ENCODE data around the gene KDM3A. TPM values are rescaled to one million over a fixed set of nuclear protein-coding genes. Genes with fewer than 3 reads are reported as not detected.

Gene KDM3A
- total and polyA plus RNA-seq, 10 of the 15 experiments (the other 5 are each of a cell fraction or from before 2014, with no cell fraction given): 3.8 to 102 (median 11.1) TPM

GRCh38 chr2:86525421-86526340, 84.5 kb downstream of the KDM3A start:
- no peaks in the 10 kb centered on the region for H3K27me3 ChIP-seq (replicated peaks in 1 of 2; ENCODE audit: control insufficient read depth in 2 of 2, insufficient read depth in 2 of 2, low read length in 1 of 2)
- H3K79me2 ChIP-seq (ENCODE audit: control insufficient read depth, insufficient read depth, low read length): no peaks in the 10 kb centered on the region
- DNase-seq (ENCODE audit: low read depth, low spot score): no peak
- no peak for FAIRE-seq
- intact Hi-C loops (cut with micrococcal nuclease; ENCODE audit: unreplicated experiment) (no loop called here), in situ Hi-C loops (cut with MboI) (no loop called here)
- H3K4me1 ChIP-seq (ENCODE audit: control insufficient read depth, insufficient read depth, low read length): no peaks in the 10 kb centered on the region
- no peak overlapping the region for H3K27ac ChIP-seq (ENCODE audit: control insufficient read depth, insufficient read depth)
- no peak overlapping the region for H3K4me3 ChIP-seq
- no peak overlapping the region for H2AFZ ChIP-seq (ENCODE audit: control insufficient read depth, low read depth, low read length)
- no peak overlapping the region for H3K4me2 ChIP-seq (ENCODE audit: control insufficient read depth, insufficient read depth)
- no peaks in the 10 kb centered on the region for H3K36me3 ChIP-seq (ENCODE audit: control insufficient read depth in 2 of 2, insufficient read depth in 2 of 2, low read length in 1 of 2)
- no peaks in the 10 kb centered on the region for H4K20me1 ChIP-seq (ENCODE audit: control insufficient read depth, insufficient read depth)
- WGBS (ENCODE audit: insufficient coverage, insufficient replicate concordance, low lambda C conversion rate, missing lambda C conversion rate): 98% methylated on average over 11 of the region's 11 CpGs
- BruUV-seq (replicated peaks): no TSS peak
- ChIA-PET RAD21 (ENCODE audit: unreplicated experiment) (no interaction called here), CTCF (no interaction called here), POLR2A (no interaction called here), SMC1A (ENCODE audit: uncharacterized antibody, unreplicated experiment) (no interaction called here)
- H3K9me3 ChIP-seq (replicated peaks; ENCODE audit: control insufficient read depth, insufficient read depth, low read length): no peaks in the 10 kb centered on the region; the same call in 2 of the 3 replicates
- no peak for ATAC-seq
- no peak overlapping the region for H3K9ac ChIP-seq (ENCODE audit: control insufficient read depth, insufficient read depth, low read length)
- TF ChIP-seq NFYA (IDR thresholded peaks at IDR 0.05; ENCODE audit: borderline replicate concordance, low read depth, low read length) (no peak), ZNF207 (IDR thresholded peaks at IDR 0.05; ENCODE audit: borderline replicate concordance) (no peak), ZNF622 (IDR thresholded peaks at IDR 0.05) (no peak), POU2F2 (IDR thresholded peaks at IDR 0.05; ENCODE audit: borderline replicate concordance, low read depth, low read length) (no peak), PML (IDR thresholded peaks at IDR 0.05; ENCODE audit: low read length) (no peak), WRNIP1 (IDR thresholded peaks at IDR 0.05; ENCODE audit: borderline replicate concordance, low read depth, low read length) (no peak), SUPT20H (IDR thresholded peaks at IDR 0.05; ENCODE audit: borderline replicate concordance, control insufficient read depth, low read depth, low read length) (no peak), RB1 (IDR thresholded peaks at IDR 0.05; ENCODE audit: borderline replicate concordance) (no peak), DPF2 (IDR thresholded peaks at IDR 0.05) (no peak)
- TF ChIP-seq, protein P1, sequence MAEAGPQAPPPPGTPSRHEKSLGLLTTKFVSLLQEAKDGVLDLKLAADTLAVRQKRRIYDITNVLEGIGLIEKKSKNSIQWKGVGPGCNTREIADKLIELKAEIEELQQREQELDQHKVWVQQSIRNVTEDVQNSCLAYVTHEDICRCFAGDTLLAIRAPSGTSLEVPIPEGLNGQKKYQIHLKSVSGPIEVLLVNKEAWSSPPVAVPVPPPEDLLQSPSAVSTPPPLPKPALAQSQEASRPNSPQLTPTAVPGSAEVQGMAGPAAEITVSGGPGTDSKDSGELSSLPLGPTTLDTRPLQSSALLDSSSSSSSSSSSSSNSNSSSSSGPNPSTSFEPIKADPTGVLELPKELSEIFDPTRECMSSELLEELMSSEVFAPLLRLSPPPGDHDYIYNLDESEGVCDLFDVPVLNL (IDR thresholded peaks at IDR 0.05; ENCODE audit: low read depth, low read length): no peak
- TF ChIP-seq, protein P2, sequence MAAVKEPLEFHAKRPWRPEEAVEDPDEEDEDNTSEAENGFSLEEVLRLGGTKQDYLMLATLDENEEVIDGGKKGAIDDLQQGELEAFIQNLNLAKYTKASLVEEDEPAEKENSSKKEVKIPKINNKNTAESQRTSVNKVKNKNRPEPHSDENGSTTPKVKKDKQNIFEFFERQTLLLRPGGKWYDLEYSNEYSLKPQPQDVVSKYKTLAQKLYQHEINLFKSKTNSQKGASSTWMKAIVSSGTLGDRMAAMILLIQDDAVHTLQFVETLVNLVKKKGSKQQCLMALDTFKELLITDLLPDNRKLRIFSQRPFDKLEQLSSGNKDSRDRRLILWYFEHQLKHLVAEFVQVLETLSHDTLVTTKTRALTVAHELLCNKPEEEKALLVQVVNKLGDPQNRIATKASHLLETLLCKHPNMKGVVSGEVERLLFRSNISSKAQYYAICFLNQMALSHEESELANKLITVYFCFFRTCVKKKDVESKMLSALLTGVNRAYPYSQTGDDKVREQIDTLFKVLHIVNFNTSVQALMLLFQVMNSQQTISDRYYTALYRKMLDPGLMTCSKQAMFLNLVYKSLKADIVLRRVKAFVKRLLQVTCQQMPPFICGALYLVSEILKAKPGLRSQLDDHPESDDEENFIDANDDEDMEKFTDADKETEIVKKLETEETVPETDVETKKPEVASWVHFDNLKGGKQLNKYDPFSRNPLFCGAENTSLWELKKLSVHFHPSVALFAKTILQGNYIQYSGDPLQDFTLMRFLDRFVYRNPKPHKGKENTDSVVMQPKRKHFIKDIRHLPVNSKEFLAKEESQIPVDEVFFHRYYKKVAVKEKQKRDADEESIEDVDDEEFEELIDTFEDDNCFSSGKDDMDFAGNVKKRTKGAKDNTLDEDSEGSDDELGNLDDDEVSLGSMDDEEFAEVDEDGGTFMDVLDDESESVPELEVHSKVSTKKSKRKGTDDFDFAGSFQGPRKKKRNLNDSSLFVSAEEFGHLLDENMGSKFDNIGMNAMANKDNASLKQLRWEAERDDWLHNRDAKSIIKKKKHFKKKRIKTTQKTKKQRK (IDR thresholded peaks at IDR 0.05; ENCODE audit: low read depth, low read length): no peak
- TF ChIP-seq, protein P3, sequence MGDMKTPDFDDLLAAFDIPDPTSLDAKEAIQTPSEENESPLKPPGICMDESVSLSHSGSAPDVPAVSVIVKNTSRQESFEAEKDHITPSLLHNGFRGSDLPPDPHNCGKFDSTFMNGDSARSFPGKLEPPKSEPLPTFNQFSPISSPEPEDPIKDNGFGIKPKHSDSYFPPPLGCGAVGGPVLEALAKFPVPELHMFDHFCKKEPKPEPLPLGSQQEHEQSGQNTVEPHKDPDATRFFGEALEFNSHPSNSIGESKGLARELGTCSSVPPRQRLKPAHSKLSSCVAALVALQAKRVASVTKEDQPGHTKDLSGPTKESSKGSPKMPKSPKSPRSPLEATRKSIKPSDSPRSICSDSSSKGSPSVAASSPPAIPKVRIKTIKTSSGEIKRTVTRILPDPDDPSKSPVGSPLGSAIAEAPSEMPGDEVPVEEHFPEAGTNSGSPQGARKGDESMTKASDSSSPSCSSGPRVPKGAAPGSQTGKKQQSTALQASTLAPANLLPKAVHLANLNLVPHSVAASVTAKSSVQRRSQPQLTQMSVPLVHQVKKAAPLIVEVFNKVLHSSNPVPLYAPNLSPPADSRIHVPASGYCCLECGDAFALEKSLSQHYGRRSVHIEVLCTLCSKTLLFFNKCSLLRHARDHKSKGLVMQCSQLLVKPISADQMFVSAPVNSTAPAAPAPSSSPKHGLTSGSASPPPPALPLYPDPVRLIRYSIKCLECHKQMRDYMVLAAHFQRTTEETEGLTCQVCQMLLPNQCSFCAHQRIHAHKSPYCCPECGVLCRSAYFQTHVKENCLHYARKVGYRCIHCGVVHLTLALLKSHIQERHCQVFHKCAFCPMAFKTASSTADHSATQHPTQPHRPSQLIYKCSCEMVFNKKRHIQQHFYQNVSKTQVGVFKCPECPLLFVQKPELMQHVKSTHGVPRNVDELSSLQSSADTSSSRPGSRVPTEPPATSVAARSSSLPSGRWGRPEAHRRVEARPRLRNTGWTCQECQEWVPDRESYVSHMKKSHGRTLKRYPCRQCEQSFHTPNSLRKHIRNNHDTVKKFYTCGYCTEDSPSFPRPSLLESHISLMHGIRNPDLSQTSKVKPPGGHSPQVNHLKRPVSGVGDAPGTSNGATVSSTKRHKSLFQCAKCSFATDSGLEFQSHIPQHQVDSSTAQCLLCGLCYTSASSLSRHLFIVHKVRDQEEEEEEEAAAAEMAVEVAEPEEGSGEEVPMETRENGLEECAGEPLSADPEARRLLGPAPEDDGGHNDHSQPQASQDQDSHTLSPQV (IDR thresholded peaks at IDR 0.05): no peak
